Skeletal muscle cell (primary cell): ENCODE data around the gene RBM10.

Experiments used
- DNase-seq: peaks from one replicate; pipeline ENCODE4 v3.0.0-alpha.2; 2010; ENCODE audit warnings: low read depth
- H3K4me3 ChIP-seq: 2 replicates; pipeline ENCODE4 v1.5.1; 2011; ENCODE audit warnings: low read depth, mild to moderate bottlenecking, control low read depth, low read length, moderate library complexity

RBM10 gene

GRCh38 chrX:47146121-47146935 lies 1.3 kb downstream of the RBM10 start:
- DNase-seq: no peak
- H3K4me3 ChIP-seq: peak overlapping the region; percentile 70

- no peak for DNase-seq
- peak overlapping the region; percentile 70 for H3K4me3 ChIP-seq
Measured at GRCh38 chrX:47146936-47147859, 2.2 kb downstream of the RBM10 start.

GRCh38 chrX:47148946-47149345 lies 3.9 kb downstream of the RBM10 start:
- DNase-seq: no peak

GRCh38 chrX:47151435-47151834 lies 6.4 kb downstream of the RBM10 start:
- no peak overlapping the region for H3K4me3 ChIP-seq
- no peak for DNase-seq

More at GRCh38 chrX:47148946-47149345, 3.9 kb downstream of the RBM10 start:
- no peak overlapping the region for H3K4me3 ChIP-seq

GRCh38 chrX:47156611-47157520 lies 11.8 kb downstream of the RBM10 start:
- no peak for DNase-seq
- no peak overlapping the region for H3K4me3 ChIP-seq

- no peak overlapping the region for H3K4me3 ChIP-seq
- no peak for DNase-seq
Measured at GRCh38 chrX:47158131-47158530, 13.1 kb downstream of the RBM10 start.

GRCh38 chrX:47158781-47159180 lies 13.8 kb downstream of the RBM10 start:
- no peak overlapping the region for H3K4me3 ChIP-seq
- no peak for DNase-seq

- no peak for DNase-seq
- no peak overlapping the region for H3K4me3 ChIP-seq
Measured at GRCh38 chrX:47160781-47161180, 15.8 kb downstream of the RBM10 start.

GRCh38 chrX:47162927-47163583 lies 18.0 kb downstream of the RBM10 start:
- no peak overlapping the region for H3K4me3 ChIP-seq
- DNase-seq: no peak

- no peak for DNase-seq
- H3K4me3 ChIP-seq: no peak overlapping the region
Measured at GRCh38 chrX:47164420-47164819, 19.4 kb downstream of the RBM10 start.

GRCh38 chrX:47166126-47166525 lies 21.1 kb downstream of the RBM10 start:
- no peak for DNase-seq
- H3K4me3 ChIP-seq: no peak overlapping the region

- no peak for DNase-seq
- no peak overlapping the region for H3K4me3 ChIP-seq
Measured at GRCh38 chrX:47168495-47169073, 23.6 kb downstream of the RBM10 start.

GRCh38 chrX:47169273-47169672 lies 24.3 kb downstream of the RBM10 start:
- H3K4me3 ChIP-seq: no peak overlapping the region

GRCh38 chrX:47169726-47170515 lies 24.9 kb downstream of the RBM10 start:
- DNase-seq: peak; percentile 22
- H3K4me3 ChIP-seq: no peak overlapping the region

More at GRCh38 chrX:47169273-47169672, 24.3 kb downstream of the RBM10 start:
- no peak for DNase-seq

GRCh38 chrX:47170861-47171692 lies 26.1 kb downstream of the RBM10 start:
- no peak for DNase-seq

GRCh38 chrX:47171996-47172395 lies 27.0 kb downstream of the RBM10 start:
- no peak overlapping the region for H3K4me3 ChIP-seq
- no peak for DNase-seq

More at GRCh38 chrX:47170861-47171692, 26.1 kb downstream of the RBM10 start:
- no peak overlapping the region for H3K4me3 ChIP-seq

- DNase-seq: no peak
Measured at GRCh38 chrX:47172549-47172948, 27.5 kb downstream of the RBM10 start.

More at GRCh38 chrX:47172549-47172948, 27.5 kb downstream of the RBM10 start:
- no peak overlapping the region for H3K4me3 ChIP-seq
